GM12873 (cell line): Measurements from ENCODE around the gene SPNS3.

Experiments
- CTCF ChIP-seq: IDR thresholded peaks from 2 replicates; pipeline ENCODE4 v1.5.1; 2012; ENCODE audit warnings: low read depth, mild to moderate bottlenecking, moderate library complexity, low read length, control low read depth; ENCODE audit not compliant: insufficient read depth; ENCODE audit errors: missing control alignments

Gene SPNS3

GRCh38 chr17:4534515-4534914 lies 100.8 kb downstream of the SPNS3 start:
- no peak for TF ChIP-seq CTCF

- TF ChIP-seq CTCF, result no peak
These were observed 101.4 kb downstream of the SPNS3 start for GRCh38 chr17:4534928-4535666.

- TF ChIP-seq CTCF, result no peak
These were observed 102.0 kb downstream of the SPNS3 start for GRCh38 chr17:4535667-4536258.

GRCh38 chr17:4536259-4536741 lies 102.6 kb downstream of the SPNS3 start:
- no peak for TF ChIP-seq CTCF

- TF ChIP-seq CTCF, result no peak
These were observed 103.1 kb downstream of the SPNS3 start for GRCh38 chr17:4536742-4537411.
